ENCODE measurements around the gene KIAA0040.
"Not testable (repeated sequence)": the region's sequence is repeated elsewhere in the genome, so short reads cannot be mapped to it uniquely, and the experiment has no call there.

Gene KIAA0040

DNA sequence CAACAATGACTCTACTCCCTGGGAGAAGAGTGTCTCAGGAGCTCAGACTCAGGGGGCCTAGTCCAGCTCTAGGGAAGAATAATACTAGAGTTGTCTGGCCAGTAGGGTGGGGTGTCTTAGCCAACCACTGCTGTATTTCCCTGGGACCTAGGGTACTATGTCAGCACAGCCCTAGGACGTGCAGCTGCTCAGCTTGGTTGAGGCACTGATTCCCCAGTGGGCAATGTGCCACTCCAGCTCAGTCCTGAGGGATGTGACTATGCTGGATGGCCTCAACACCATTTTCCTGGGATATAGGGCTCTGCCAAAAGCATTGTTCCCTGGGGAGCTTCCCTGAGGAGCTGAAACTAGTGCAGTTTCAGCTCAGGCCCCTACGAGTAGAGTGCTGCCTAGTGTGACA lies 77.6 kb downstream of the KIAA0040 start:
- FAIRE-seq (no peak), DNase-seq (ENCODE audit: insufficient read length, low spot score) (no peak)

DNA sequence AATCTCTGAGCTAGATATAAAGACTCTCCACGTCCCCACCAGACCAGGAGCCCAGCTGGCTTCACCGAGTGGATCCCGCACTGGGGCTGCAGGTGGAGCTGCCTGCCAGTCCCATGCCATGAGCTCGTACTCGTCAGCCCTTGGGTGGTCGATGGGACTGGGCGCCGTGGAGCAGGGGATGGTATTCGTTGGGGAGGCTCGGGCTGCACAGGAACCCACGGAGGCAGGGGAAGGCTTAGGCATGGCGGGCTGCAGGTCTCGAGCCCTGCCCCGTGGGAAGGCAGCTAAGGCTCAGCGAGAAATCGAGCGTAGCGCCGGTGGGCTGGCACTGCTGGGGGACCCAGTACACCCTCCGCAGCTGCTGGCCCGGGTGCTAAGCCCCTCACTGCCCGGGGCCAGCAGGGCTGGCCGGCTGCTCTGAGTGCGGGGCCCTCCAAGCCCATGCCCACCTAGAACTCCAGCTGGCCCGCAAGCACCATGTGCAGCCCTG lies 84.2 kb downstream of the KIAA0040 start:
- FAIRE-seq; DNase-seq (ENCODE audit: insufficient read length, low spot score): not testable (repeated sequence)
